ENCODE data around the gene SDR42E1. TPM values are rescaled to one million over a fixed set of nuclear protein-coding genes. Genes with fewer than 3 reads are reported as not detected.

SDR42E1 gene
- total and polyA plus RNA-seq, 9 of the 15 experiments (the other 6 are each of a cell fraction or from before 2014, with no cell fraction given), result 0.13 to 1.3 (median 0.42) TPM

- no peaks in the 10 kb centered on the region for H3K9me1 ChIP-seq (ENCODE audit: control insufficient read depth, insufficient read depth, low read length)
- no peaks in the 10 kb centered on the region for H4K20me1 ChIP-seq (replicated peaks; ENCODE audit: control insufficient read depth, insufficient read depth, low read length)
- H3K9ac ChIP-seq (ENCODE audit: insufficient read depth in 1 of 2, low read depth in 2 of 2, low read length in 2 of 2), result no peak overlapping the region
- H3K4me3 ChIP-seq, result no peak overlapping the region
- no peak overlapping the region for H2AFZ ChIP-seq (ENCODE audit: low read depth, low read length)
- CTCF ChIA-PET (ENCODE audit: low intra/inter-chr PET ratio), result no interaction called here
- in situ Hi-C loops (cut with MboI), result no loop called here
- intact Hi-C loops (cut with micrococcal nuclease), result no loop called here
- no peak overlapping the region for H3K4me2 ChIP-seq (ENCODE audit: insufficient read depth, low read length)
- no peaks in the 10 kb centered on the region for H3K36me3 ChIP-seq (ENCODE audit: control insufficient read depth, insufficient read depth, low read length)
- H3K4me1 ChIP-seq (replicated peaks in 1 of 2; ENCODE audit: control insufficient read depth in 2 of 2, insufficient read depth in 2 of 2, low read length in 2 of 2), result no peaks in the 10 kb centered on the region
- 0 out of 2 replicates have a peak, but pooled peaks cover 2% of the 10 kb centered on the region for H3K9me3 ChIP-seq (replicated peaks; ENCODE audit: control insufficient read depth, insufficient read depth, low read depth, low read length)
- DNase-seq (ENCODE audit: extremely low read depth in 1 of 4, low spot score in 3 of 4) (no peak), FAIRE-seq (no peak), ATAC-seq (no peak)
- POLR2A ChIA-PET, result no interaction called here
- no peaks in the 10 kb centered on the region for H3K79me2 ChIP-seq (ENCODE audit: control insufficient read depth, insufficient read depth, low read length)
- H3K27ac ChIP-seq (ENCODE audit: extremely low read depth, low read depth, low read length), result no peak overlapping the region
- WGBS (ENCODE audit: insufficient coverage, low coverage, missing lambda C conversion rate), result 0% methylated on average over 6 of the region's 6 CpGs
- H3K27me3 ChIP-seq (ENCODE audit: control insufficient read depth in 2 of 2, insufficient read depth in 2 of 2, low read length in 2 of 2), result peaks cover 0 to 4% of the 10 kb centered on the region in 2 experiments; a peak in 3 of 5 replicates
- no TSS peak for BruUV-seq (replicated peaks)
- TF ChIP-seq FOXM1 (IDR thresholded peaks at IDR 0.05; ENCODE audit: low read depth) (no peak), FOXM1 (CRISPR knock-in tag; IDR thresholded peaks at IDR 0.05; ENCODE audit: low read depth) (no peak), MCM7 (IDR thresholded peaks at IDR 0.05) (no peak), VEZF1 (CRISPR knock-in tag; IDR thresholded peaks at IDR 0.05) (peak; percentile 15; the same call in 1 of the 2 replicates), DDX20 (tag; IDR thresholded peaks at IDR 0.05; ENCODE audit: low read depth) (no peak), NCOA2 (IDR thresholded peaks at IDR 0.05; ENCODE audit: partially characterized antibody in 2 of 2) (no peak), ZNF511 (CRISPR knock-in tag; IDR thresholded peaks at IDR 0.05) (no peak), TFE3 (CRISPR knock-in tag; IDR thresholded peaks at IDR 0.05) (no peak), ZNF57 (CRISPR knock-in tag; IDR thresholded peaks at IDR 0.05) (no peak)
Observed at GRCh38 chr16:82005027-82005830, 6.0 kb downstream of the SDR42E1 start.
